Stimulated activated CD4-positive, alpha-beta T cell treated with anti-CD3 and anti-CD28 coated beads, Interleukin-4, amount 100 ng/mL, for 1 hour (primary cell): ENCODE results near the gene PMM1.
"Not testable (repeated sequence)": the region's sequence is repeated elsewhere in the genome, so short reads cannot be mapped to it uniquely, and the experiment has no call there.

ENCODE experiments used
- DNase-seq: peaks from one replicate; pipeline ENCODE4 v3.0.0-alpha.2; 2020

PMM1 gene

GRCh38 chr22:41589391-41590241 lies at the start of gene PMM1:
TSS of gene PMM1 (minus strand) at chr22:41589840. CDS start at chr22:41589805, 35 bp downstream.
- peak; percentile 100 for DNase-seq

DNA sequence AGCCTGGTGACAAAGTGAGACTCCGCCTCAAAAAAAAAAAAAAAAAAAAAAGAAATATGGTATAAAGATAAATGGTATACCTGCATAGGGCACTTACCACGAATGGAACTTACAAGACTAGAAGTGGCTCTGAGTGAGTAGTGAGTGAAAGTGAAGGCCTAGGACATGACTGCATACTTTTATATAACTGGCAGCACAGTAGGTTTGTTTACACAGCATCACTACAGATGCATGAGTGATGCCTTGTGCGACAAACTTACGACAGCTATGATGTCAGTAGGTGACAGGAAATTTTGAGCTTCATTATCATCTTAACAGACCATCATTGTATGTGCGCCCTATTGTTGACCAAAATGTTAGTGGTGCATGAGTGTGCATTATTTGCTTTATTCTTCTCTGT lies 49.1 kb upstream of the PMM1 start:
- DNase-seq: no peak

GRCh38 chr22:41638124-41638523 lies 48.5 kb upstream of the PMM1 start:
- DNase-seq: no peak

GRCh38 chr22:41637623-41638022 lies 48.0 kb upstream of the PMM1 start:
- not testable (repeated sequence) for DNase-seq

DNA sequence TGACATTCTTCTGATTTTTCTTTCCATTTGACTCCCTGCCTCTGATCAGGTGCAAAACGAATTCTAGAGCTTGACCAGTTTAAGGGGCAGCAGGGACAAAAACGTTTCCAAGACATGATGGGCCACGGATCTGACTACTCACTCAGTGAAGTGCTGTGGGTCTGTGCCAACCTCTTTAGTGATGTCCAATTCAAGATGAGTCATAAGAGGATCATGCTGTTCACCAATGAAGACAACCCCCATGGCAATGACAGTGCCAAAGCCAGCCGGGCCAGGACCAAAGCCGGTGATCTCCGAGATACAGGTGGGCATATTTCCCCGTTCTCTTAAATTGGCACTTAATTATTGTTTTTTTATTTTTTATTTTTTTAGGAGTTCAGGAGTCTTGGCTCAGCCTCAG lies 46.8 kb upstream of the PMM1 start:
- no peak for DNase-seq

DNA sequence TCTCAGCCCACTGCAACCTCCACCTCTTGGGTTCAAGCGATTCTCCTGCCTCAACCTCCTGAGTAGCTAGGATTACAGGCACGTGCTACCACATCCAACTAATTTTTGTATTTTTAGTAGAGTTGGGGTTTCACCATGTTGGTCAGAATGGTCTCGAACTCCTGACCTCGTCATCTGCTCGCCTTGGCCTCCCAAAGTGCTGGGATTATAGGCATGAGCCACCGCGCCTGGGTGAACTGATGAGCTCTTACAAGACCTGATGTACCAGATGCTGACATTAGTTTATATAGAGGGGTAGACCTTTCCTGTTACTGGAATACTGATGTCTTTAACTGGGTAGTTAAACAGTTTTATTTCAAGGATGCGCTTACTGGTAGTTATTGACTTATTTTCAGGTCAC lies 45.0 kb upstream of the PMM1 start:
- DNase-seq: not testable (repeated sequence)

- DNase-seq: not testable (repeated sequence)
Observed at GRCh38 chr22:41631615-41632014, 42.0 kb upstream of the PMM1 start.

GRCh38 chr22:41631115-41631514 lies 41.5 kb upstream of the PMM1 start:
- not testable (repeated sequence) for DNase-seq

DNA sequence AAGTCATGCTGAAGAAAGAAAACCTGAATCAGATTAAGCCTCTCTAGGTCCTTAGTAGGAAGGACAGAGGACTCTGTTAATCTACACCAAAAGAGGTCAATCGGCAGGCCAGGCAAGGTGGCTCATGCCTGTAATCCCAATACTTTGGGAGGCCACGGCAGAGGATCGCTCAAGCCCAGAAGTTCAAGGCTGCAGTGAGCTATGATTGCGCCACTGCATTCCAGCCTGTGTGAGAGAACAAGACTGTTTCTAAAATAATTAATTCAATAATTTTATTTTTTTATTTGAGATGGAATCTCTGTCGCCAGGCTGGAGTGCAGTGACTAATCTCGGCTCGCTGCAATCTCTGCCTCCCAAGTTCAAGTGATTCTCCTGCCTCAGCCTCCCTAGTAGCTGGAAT lies 35.9 kb upstream of the PMM1 start:
- DNase-seq: no peak

- no peak for DNase-seq
Observed at GRCh38 chr22:41621911-41622179, 32.2 kb upstream of the PMM1 start.

DNA sequence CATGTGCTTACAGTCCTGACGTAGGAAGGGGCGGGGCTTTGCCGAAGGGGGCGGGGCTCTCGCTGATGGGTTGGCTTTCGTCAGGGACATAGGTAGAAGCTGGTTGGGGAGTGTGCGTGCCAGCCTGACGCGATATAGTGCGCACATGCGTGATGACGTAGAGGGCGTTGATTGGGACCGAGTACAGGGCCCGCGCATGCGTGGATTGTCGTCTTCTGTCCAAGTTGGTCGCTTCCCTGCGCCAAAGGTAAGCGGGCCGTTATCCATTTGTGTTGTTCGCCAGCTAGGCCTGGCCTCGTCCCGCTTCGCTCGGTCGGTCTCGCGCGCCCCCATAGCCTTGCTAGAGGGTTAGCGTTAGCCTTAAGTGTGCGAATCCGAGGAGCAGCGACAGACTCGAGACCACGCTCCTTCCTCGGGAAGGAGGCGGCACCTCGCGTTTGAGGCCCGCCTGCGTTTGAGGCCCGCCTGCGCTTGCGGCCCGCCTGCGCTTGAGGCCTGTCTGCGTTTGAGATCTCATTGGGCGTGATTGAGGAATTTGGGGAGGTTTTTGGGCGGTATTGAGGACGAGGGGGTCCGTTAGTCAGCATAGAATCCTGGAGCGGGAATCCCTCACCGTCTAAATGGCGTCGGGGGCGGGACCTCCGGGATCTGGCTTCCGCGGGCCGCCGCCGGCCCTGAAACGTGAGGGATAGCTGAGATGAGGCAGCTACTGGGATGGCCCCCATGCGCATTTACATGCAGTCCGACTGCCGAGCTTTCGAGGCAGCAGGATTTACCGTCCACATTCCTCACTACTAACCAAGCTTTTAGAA lies 31.7 kb upstream of the PMM1 start, which contains the start of gene XRCC6:
TSS of gene XRCC6 (plus strand) at position 197 of the 812 bp plus-strand sequence. CDS start 710 bp downstream, outside the sequence.
- peak; percentile 99 for DNase-seq

DNA sequence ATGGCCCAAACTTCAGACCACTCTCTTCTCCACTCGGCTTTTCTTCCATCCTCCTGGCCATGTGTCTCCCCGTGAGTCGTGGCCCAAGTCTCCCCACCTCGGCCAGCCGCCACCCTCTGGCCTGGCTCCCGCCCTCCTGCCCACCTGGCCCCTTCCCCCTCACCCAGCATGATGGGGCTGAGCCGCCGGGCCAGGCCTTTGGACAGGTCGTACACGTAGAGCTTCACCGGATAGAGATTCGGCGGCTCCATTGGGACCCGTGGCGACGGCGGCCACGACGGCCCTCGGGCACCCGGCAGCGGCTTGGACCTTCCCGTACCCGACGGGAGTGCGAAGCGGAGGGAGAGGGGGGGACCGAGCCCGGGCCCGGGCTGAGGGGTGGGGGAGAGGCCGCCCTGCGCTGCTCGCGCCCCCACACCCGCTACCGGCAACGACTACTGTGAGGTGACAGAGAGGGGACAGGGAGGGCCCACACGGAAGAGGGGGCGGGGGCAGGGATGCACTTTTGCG lies 31.0 kb upstream of the PMM1 start, which contains the start of gene DESI1:
TSS of gene DESI1 (minus strand) at position 455 of the 510 bp plus-strand sequence. CDS start at position 251, 204 bp downstream.
- DNase-seq: no peak

GRCh38 chr22:41619979-41620588 lies 30.4 kb upstream of the PMM1 start:
- peak; percentile 54 for DNase-seq

DNA sequence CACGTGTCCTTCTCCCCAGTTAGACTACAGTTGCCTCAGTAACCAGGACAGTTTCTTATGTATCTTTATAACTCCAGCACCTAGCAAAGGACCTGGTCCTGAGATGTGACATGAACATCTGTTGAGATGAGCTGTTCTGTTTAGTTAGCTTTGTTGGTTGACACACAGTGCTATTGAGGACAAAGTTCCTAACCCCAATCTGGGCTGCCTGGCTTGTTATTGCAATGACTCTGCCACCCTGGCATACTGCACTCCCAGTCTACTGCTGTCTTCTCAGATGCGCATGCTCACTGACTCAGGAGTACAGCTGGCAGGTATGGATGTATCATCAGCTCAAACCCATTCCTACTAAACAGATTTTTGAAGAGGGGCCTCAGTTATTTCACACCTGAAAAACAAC lies 23.8 kb upstream of the PMM1 start:
- DNase-seq: no peak

DNA sequence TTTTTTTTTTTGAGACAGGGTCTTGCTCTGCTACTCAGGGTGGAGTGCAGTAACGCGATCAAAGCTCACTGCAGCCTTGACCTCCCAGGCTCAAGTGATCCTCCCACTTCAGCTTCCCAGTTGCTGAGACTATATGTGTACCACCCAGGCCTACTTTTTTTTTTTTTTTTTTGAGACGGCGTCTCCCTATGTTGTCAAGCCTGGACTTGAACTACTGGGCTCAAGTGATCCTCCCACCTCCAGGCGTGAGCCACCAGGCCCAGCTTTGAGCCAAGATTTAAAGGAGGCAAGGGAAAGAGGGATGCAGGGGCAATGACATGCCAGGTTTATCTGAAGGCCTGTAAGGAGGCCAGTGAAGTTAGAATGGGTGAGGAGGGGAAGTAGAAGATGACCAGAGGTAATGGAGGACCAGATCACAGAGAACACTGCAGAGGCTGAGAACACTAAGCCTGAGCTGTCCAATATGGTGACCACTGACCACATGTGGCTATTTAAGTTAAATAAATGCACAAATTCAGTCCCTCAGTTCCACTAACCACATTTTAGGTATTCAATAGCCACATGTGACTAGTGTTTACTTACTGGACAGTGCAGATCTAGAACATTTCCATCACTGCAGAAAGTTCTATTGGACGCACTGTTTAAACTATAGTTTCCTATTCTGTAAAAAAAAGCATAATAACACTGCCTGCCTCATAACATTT lies 23.1 kb upstream of the PMM1 start:
- DNase-seq: no peak

DNA sequence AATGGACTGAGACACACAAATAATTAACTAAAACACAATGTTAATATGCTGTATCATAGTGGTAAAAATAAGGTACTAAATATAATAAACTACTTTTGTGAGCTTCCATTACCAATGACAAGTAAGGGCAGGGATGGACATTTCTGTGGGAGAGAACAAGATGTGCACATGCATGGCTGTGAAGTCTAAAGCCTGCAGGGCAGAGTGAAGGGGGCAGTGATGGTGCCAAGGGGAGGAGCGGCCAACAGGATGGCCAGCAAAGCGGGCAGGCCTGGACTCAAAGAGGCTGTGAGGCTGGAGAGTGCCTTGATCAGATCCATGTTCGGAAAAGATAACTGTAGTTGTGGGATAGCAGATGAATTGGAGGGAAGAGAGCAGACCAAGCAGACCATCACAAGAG lies 18.7 kb upstream of the PMM1 start:
- DNase-seq: no peak

DNA sequence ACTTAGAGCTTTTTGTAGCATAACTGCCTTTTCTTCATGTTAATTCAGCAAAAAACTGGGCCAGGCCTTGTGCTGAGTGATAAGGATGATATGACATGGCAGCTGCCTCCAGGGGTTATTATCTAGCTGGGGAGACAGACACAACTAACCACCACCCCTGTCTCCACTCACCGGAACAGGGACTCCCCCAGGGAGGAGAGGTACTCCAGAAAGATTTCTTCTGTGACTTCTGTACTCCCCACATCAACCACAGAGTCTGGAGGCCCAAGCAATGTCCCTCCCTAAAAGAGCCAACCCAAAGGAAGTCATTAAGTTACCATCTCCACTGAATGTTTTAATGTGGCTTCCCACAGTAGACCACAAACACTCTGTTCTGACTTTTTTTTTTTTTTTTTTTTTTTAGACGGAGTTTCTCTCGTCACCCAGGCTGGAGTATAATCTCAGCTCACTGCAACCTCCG lies 14.3 kb upstream of the PMM1 start:
- peak; percentile 22 for DNase-seq

- DNase-seq: no peak
Observed at GRCh38 chr22:41600976-41601375, 11.3 kb upstream of the PMM1 start.

DNA sequence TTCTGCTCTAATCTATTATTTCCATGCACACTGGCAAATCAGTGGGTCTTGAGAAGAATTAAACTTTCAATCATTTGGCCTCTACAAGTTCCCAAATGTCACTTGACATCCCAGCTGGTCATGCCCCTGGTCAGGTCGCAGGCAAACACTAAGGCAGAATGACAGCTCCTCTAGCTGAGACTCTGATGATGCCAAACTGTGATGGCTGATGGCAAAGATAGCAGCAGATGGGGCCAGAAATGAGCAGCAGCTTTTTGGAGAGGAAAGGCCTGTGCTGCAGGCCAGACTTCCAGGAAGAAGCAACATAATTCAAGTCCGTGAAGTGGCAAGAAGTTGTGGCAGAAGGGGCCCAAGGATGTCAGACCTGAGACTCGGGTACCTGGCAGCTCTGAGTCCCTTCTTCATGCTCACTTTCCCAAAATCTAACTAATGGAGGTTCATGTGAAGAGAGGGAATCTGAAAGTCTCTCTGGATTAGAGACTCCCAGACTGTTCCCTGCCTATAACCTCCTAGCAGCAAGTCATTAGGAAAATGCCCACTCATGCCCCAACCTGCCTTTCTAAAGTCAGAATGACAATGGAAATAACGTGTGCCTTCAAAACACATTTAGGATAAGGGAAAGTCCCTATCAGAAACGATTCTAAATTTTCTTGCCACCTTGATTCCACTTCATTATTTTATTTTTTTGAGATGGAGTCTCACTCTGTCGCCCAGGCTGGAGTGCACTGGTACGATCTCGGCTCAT lies 9.4 kb upstream of the PMM1 start:
- no peak for DNase-seq

GRCh38 chr22:41598081-41598480 lies 8.4 kb upstream of the PMM1 start:
- no peak for DNase-seq

DNA sequence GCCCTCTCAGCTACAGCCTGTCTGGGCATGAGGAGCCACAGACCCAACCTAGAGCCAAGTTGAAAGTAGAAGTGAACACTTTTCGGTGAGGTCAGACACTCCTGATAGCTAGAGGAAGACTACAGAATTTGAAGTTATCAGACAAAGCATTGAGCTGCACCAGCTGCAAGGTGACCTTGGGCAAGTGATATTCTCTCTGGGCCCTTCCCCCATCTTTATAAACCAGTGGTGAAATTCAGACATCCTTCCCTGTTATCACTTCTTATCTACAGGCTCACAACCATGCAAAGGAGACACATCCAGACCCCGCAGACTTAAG lies 8.0 kb upstream of the PMM1 start:
- DNase-seq: no peak
